Prostate gland (tissue), 2 donors: ENCODE data around the gene CREB5.

ENCODE experiments used
- POLR2A ChIP-seq: fragments of 450-650 bp; IDR thresholded peaks from one replicate; pipeline ENCODE4 v1.6.1; 2016; ENCODE audit warnings: antibody characterized with exemption, mild to moderate bottlenecking
- POLR2AphosphoS5 ChIP-seq: sonication (generic); formaldehyde crosslinking; IDR thresholded peaks from one replicate; pipeline ENCODE4 v1.6.1; 2017; ENCODE audit warnings: antibody characterized with exemption
- TF ChIP-seq, protein P1 (sequence below), 4 experiments: fragments of 200-600 bp in 2 of 4; fragments of 450-650 bp in 2 of 4; sonication (generic) in 2 of 4; IDR thresholded peaks; 1 replicate in 3 of 4; 2 replicates in 1 of 4; pipeline ENCODE4 v1.5.1; 2016 to 2019; ENCODE audit warnings: antibody characterized with exemption in 4 of 4, mild to moderate bottlenecking in 2 of 4, moderate library complexity in 2 of 4

DNA sequence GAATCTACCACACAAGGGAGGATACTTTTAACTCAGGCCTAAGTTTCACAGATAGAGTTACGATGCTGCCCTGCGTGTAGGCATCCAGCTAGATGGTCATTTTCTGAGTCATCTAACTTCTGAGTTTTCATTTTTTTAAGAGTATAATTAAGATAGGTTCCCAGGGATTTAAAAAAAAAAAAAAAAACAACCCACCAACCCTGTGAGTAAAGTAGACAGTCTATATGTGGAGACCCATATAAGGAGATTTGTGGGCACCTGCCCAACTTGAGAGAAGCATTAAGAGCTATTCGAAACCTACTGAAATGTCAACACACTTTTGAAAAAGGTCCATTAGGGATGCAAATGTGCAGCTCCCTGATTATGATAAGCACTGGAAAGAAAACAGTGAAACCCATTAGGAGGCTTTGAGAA is 288.5 kb downstream of the CREB5 start:
- TF ChIP-seq, protein P1, sequence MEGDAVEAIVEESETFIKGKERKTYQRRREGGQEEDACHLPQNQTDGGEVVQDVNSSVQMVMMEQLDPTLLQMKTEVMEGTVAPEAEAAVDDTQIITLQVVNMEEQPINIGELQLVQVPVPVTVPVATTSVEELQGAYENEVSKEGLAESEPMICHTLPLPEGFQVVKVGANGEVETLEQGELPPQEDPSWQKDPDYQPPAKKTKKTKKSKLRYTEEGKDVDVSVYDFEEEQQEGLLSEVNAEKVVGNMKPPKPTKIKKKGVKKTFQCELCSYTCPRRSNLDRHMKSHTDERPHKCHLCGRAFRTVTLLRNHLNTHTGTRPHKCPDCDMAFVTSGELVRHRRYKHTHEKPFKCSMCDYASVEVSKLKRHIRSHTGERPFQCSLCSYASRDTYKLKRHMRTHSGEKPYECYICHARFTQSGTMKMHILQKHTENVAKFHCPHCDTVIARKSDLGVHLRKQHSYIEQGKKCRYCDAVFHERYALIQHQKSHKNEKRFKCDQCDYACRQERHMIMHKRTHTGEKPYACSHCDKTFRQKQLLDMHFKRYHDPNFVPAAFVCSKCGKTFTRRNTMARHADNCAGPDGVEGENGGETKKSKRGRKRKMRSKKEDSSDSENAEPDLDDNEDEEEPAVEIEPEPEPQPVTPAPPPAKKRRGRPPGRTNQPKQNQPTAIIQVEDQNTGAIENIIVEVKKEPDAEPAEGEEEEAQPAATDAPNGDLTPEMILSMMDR (IDR thresholded peaks at IDR 0.05), result no peak
- TF ChIP-seq POLR2AphosphoS5 (no peak), POLR2A (no peak)
